Measurements from ENCODE around the gene ZNF783.

GRCh38 chr7:149293946-149294633 is 32.1 kb downstream of the ZNF783 start:
- TF ChIP-seq ZNF274 (IDR thresholded peaks at IDR 0.05; ENCODE audit: low read depth, low read length) (no peak), SUZ12 (IDR thresholded peaks at IDR 0.05; ENCODE audit: extremely low read depth, insufficient read depth, insufficient read length) (no peak)
